Measurements from ENCODE around the gene TPSD1.
A peak's percentile ranks its signal among the peaks of the same experiment; 100 is the strongest.

Gene TPSD1

GRCh38 chr16:1306334-1306733, 50.5 kb downstream of the TPSD1 start:
- peaks cover 14% of the 10 kb centered on the region for H3F3A ChIP-seq (ENCODE audit: insufficient read depth)
- no peak overlapping the region for H3K9ac ChIP-seq (ENCODE audit: low read length)
- H4K20me1 ChIP-seq (ENCODE audit: low read depth, low read length) = peaks cover 12% of the 10 kb centered on the region
- no peaks in the 10 kb centered on the region for H3K27me3 ChIP-seq (ENCODE audit: low read length)
- peaks cover 15% of the 10 kb centered on the region for H3K79me2 ChIP-seq (ENCODE audit: insufficient read depth, low read length)
- H3K4me3 ChIP-seq (ENCODE audit: insufficient read depth, low read length, poor library complexity, severe bottlenecking) = no peak overlapping the region
- no peak overlapping the region for H2AFZ ChIP-seq (ENCODE audit: low read depth, low read length, severe bottlenecking)
- no peak for TF ChIP-seq EZH2phosphoT487 (conservative IDR thresholded peaks at IDR 0.05; ENCODE audit: low read length)
- TF ChIP-seq, protein P1, sequence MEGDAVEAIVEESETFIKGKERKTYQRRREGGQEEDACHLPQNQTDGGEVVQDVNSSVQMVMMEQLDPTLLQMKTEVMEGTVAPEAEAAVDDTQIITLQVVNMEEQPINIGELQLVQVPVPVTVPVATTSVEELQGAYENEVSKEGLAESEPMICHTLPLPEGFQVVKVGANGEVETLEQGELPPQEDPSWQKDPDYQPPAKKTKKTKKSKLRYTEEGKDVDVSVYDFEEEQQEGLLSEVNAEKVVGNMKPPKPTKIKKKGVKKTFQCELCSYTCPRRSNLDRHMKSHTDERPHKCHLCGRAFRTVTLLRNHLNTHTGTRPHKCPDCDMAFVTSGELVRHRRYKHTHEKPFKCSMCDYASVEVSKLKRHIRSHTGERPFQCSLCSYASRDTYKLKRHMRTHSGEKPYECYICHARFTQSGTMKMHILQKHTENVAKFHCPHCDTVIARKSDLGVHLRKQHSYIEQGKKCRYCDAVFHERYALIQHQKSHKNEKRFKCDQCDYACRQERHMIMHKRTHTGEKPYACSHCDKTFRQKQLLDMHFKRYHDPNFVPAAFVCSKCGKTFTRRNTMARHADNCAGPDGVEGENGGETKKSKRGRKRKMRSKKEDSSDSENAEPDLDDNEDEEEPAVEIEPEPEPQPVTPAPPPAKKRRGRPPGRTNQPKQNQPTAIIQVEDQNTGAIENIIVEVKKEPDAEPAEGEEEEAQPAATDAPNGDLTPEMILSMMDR (IDR thresholded peaks at IDR 0.05; ENCODE audit: insufficient read depth, low read length, poor library complexity, severe bottlenecking) = no peak
- no peaks in the 10 kb centered on the region for H3K36me3 ChIP-seq (ENCODE audit: low read length)
- H3K27ac ChIP-seq (ENCODE audit: low read depth, low read length) = no peak overlapping the region
- no peaks in the 10 kb centered on the region for H3K9me3 ChIP-seq (ENCODE audit: insufficient read depth, low read length)
- H3K4me2 ChIP-seq (ENCODE audit: low read depth, low read length, poor library complexity, severe bottlenecking) = no peak overlapping the region
- no peaks in the 10 kb centered on the region for H3K9me2 ChIP-seq (replicated peaks; ENCODE audit: insufficient read depth, low read length)

- Histone ChIP-seq H3K4me2 (ENCODE audit: low read depth, low read length, poor library complexity, severe bottlenecking) (peak overlapping the region; percentile 53), H3K36me3 (ENCODE audit: low read length) (no peaks in the 10 kb centered on the region), H3K27me3 (ENCODE audit: low read length) (no peaks in the 10 kb centered on the region), H3K9me3 (ENCODE audit: insufficient read depth, low read length) (no peaks in the 10 kb centered on the region), H3K9ac (ENCODE audit: low read length) (peak overlapping the region; percentile 75), H3K4me3 (ENCODE audit: insufficient read depth, low read length, poor library complexity, severe bottlenecking) (peak overlapping the region; percentile 54), H3K9me2 (replicated peaks; ENCODE audit: insufficient read depth, low read length) (no peaks in the 10 kb centered on the region), H3F3A (ENCODE audit: insufficient read depth) (peaks cover 14% of the 10 kb centered on the region), H2AFZ (ENCODE audit: low read depth, low read length, severe bottlenecking) (no peak overlapping the region), H3K79me2 (ENCODE audit: insufficient read depth, low read length) (peaks cover 35% of the 10 kb centered on the region), H4K20me1 (ENCODE audit: low read depth, low read length) (peaks cover 21% of the 10 kb centered on the region), H3K27ac (ENCODE audit: low read depth, low read length) (peak overlapping the region; percentile 79)
- no peak for TF ChIP-seq EZH2phosphoT487 (conservative IDR thresholded peaks at IDR 0.05; ENCODE audit: low read length)
- TF ChIP-seq, protein P1 (IDR thresholded peaks at IDR 0.05; ENCODE audit: insufficient read depth, low read length, poor library complexity, severe bottlenecking) = no peak
These were observed 52.4 kb downstream of the TPSD1 start for GRCh38 chr16:1308036-1308976.

Data from SU-DHL-6 (cell line).